Mammary epithelial cell (primary cell): ENCODE results near the gene RBPJL.

ENCODE experiments used
- CTCF ChIP-seq, 2 donors: IDR thresholded peaks in 1 of 2; conservative IDR thresholded peaks in 1 of 2; 2 replicates each; pipeline ENCODE4 v1.5.1; 2011 to 2012; ENCODE audit warnings: inconsistent platforms in 2 of 2, low read length in 2 of 2, mild to moderate bottlenecking in 2 of 2, control low read depth in 1 of 2, low read depth in 1 of 2; ENCODE audit not compliant: insufficient read depth in 1 of 2; ENCODE audit errors: extremely low read depth in 1 of 2
- EZH2 ChIP-seq: IDR thresholded peaks from 2 replicates; pipeline ENCODE4 v1.6.1; 2012; ENCODE audit warnings: low read length, inconsistent platforms, borderline replicate concordance

GRCh38 chr20:45338121-45339030 is 31.7 kb downstream of the RBPJL start:
- TF ChIP-seq CTCF (conservative IDR thresholded peaks at IDR 0.05 in 1 of 2, IDR thresholded peaks at IDR 0.05 in 1 of 2; ENCODE audit: extremely low read depth in 1 of 2, insufficient read depth in 1 of 2, low read depth in 1 of 2, low read length in 2 of 2) (no peak), EZH2 (no peak)
